Endothelial cell of umbilical vein (primary cell): Measurements from ENCODE around the gene EMID1. TPM values are rescaled to one million over a fixed set of nuclear protein-coding genes. Genes with fewer than 3 reads are reported as not detected.

Experiments used
- BruUV-seq: library from RNA; stranded (reverse); fragments of 400-500 nt; replicated peaks from 2 replicates; lab custom pipeline; 2021; lab: Mats Ljungman, UMichigan
- CTCF ChIA-PET: fragments of 300-600, 350-600 bp; sonication (Branson Sonifier 250); formaldehyde crosslinking; loops from one replicate; lab custom pipeline; 2021; ENCODE audit warnings: antibody characterized with exemption, inconsistent platforms; lab: Charles Lee
- POLR2A ChIA-PET: fragments of 300-600, 350-600 bp; sonication (Branson Sonifier 250); formaldehyde crosslinking; loops from one replicate; lab custom pipeline; 2021; ENCODE audit warnings: antibody characterized with exemption, inconsistent platforms; lab: Charles Lee
- DNase-seq: peaks from one replicate; pipeline ENCODE4 v3.0.0-alpha.2; 2011; ENCODE audit warnings: low read depth, low spot score
- FAIRE-seq: peaks from 2 replicates; lab custom pipeline; 2011; peaks lifted over from hg19 to GRCh38; lab: Jason Lieb, UNC
- H2AFZ ChIP-seq: 2 replicates; pipeline ENCODE4 v1.6.0; 2012; ENCODE audit warnings: low read depth, low read length, control low read depth, inconsistent platforms
- H3K27ac ChIP-seq: 2 replicates; pipeline ENCODE4 v1.5.1; 2011; ENCODE audit warnings: low read depth, mild to moderate bottlenecking, control low read depth, low read length, moderate library complexity; ENCODE audit not compliant: insufficient read depth
- H3K27me3 ChIP-seq, 2 experiments: 2 replicates each; pipeline versions ENCODE4 v1.6.0 to v1.6.1; 2011; ENCODE audit warnings: low read length in 2 of 2, mixed read lengths in 1 of 2; ENCODE audit not compliant: control insufficient read depth in 2 of 2, insufficient read depth in 2 of 2
- H3K36me3 ChIP-seq, 2 experiments: 2 replicates in 1 of 2; 3 replicates in 1 of 2; pipeline ENCODE4 v1.5.1; 2011; ENCODE audit warnings: low read length in 2 of 2, mild to moderate bottlenecking in 1 of 2, moderate library complexity in 1 of 2; ENCODE audit not compliant: control insufficient read depth in 2 of 2, insufficient read depth in 2 of 2; ENCODE audit errors: extremely low read depth in 1 of 2
- H3K4me1 ChIP-seq: 3 replicates; pipeline ENCODE4 v1.5.1; 2011; ENCODE audit warnings: mild to moderate bottlenecking, low read length; ENCODE audit not compliant: control insufficient read depth, insufficient read depth; ENCODE audit errors: extremely low read depth
- H3K4me2 ChIP-seq: 2 replicates; pipeline ENCODE4 v1.6.1; 2011; ENCODE audit warnings: low read length, control low read depth, mixed read lengths; ENCODE audit not compliant: insufficient read depth
- H3K4me3 ChIP-seq, 3 experiments: fragments of 200-600 bp in 1 of 3; sonication (generic), shearing (Covaris generic) in 1 of 3; replicated peaks in 1 of 3; 2 replicates each; pipeline ENCODE4 v1.5.1; 2011 to 2016; ENCODE audit warnings: control low read depth in 3 of 3, low read length in 3 of 3, mild to moderate bottlenecking in 2 of 3, inconsistent platforms in 1 of 3, low read depth in 1 of 3, moderate library complexity in 1 of 3; ENCODE audit not compliant: insufficient read depth in 1 of 3
- H3K79me2 ChIP-seq: 2 replicates; pipeline ENCODE4 v1.6.0; 2012; ENCODE audit warnings: low read length, inconsistent platforms; ENCODE audit not compliant: control insufficient read depth, insufficient read depth
- H3K9ac ChIP-seq: replicated peaks from 2 replicates; pipeline ENCODE3; 2011; ENCODE audit warnings: low read length, control low read depth; ENCODE audit not compliant: insufficient read depth; ENCODE audit errors: extremely low read depth
- H3K9me1 ChIP-seq: replicated peaks from 3 replicates; pipeline ENCODE4 v1.6.0; 2011; ENCODE audit warnings: mild to moderate bottlenecking, low read length; ENCODE audit not compliant: control insufficient read depth, insufficient read depth; ENCODE audit errors: extremely low read depth
- H3K9me3 ChIP-seq: replicated peaks from 2 replicates; pipeline ENCODE4 v1.5.1; 2012; ENCODE audit warnings: low read length, inconsistent platforms; ENCODE audit not compliant: control insufficient read depth, insufficient read depth
- H4K20me1 ChIP-seq: replicated peaks from 2 replicates; pipeline ENCODE3; 2011; ENCODE audit warnings: mild to moderate bottlenecking, low read length; ENCODE audit not compliant: control insufficient read depth, insufficient read depth; ENCODE audit errors: extremely low read depth
- EZH2 ChIP-seq: IDR thresholded peaks from 2 replicates; pipeline ENCODE4 v1.6.1; 2012; ENCODE audit warnings: borderline replicate concordance, low read depth, mild to moderate bottlenecking, moderate library complexity, low read length, inconsistent platforms; ENCODE audit not compliant: severe bottlenecking
- FOS ChIP-seq: IDR thresholded peaks from 2 replicates; pipeline ENCODE4 v1.6.1; 2011; ENCODE audit warnings: mild to moderate bottlenecking, low read length, moderate library complexity, borderline replicate concordance; ENCODE audit not compliant: insufficient read depth
- GATA2 ChIP-seq: IDR thresholded peaks from 2 replicates; pipeline ENCODE4 v1.7.0; 2011; ENCODE audit warnings: low read depth, mild to moderate bottlenecking, moderate library complexity, mixed read lengths, low read length; ENCODE audit not compliant: insufficient read length, insufficient read depth
- JUN ChIP-seq: IDR thresholded peaks from 2 replicates; pipeline ENCODE4 v1.6.1; 2011; ENCODE audit warnings: borderline replicate concordance, low read depth; ENCODE audit not compliant: insufficient read length, insufficient read depth
- MYC ChIP-seq: IDR thresholded peaks from one replicate; pipeline ENCODE4 v1.6.1; 2011; ENCODE audit warnings: mild to moderate bottlenecking, low read depth, low read length
- POLR2A ChIP-seq: IDR thresholded peaks from 2 replicates; pipeline ENCODE4 v1.6.1; 2012; ENCODE audit warnings: low read depth, mild to moderate bottlenecking, control low read depth, low read length
- POLR2AphosphoS5 ChIP-seq: IDR thresholded peaks from 2 replicates; pipeline ENCODE4 v1.6.1; 2012; ENCODE audit warnings: low read depth, mild to moderate bottlenecking, control low read depth, low read length, moderate library complexity; ENCODE audit not compliant: insufficient read depth
- dilution Hi-C: fragments of 300-500 bp; cut with MboI; formaldehyde crosslinking; loops from one replicate; pipeline ENCODE4 v1.15.0; 2019; ENCODE audit warnings: low sequenced_read_pairs; ENCODE audit not compliant: extremely low pct_ligation_motif_present
- intact Hi-C: fragments of 100-400 bp; cut with micrococcal nuclease; formaldehyde crosslinking; loops from one replicate; pipeline ENCODE4 v1.10.0; 2022
- polyA plus RNA-seq, 4 experiments: library from polyadenylated mRNA; depleted of rRNA in 3 of 4; stranded (reverse) in 3 of 4; unstranded in 1 of 4; fragments of >200 nt; gene quantifications; 2 replicates each; pipeline versions ENCODE4 v1.2.1 to v1.2.3, GENCODE V29; 2011 to 2012; ENCODE audit warnings: missing spikeins in 1 of 4
- total RNA-seq: library from RNA; stranded (reverse); gene quantifications from 2 replicates; pipeline ENCODE4 v1.2.3, GENCODE V29; 2021
- TF ChIP-seq, protein P1 (sequence below), 2 donors: IDR thresholded peaks; 1 replicate in 1 of 2; 2 replicates in 1 of 2; pipeline ENCODE4 v1.5.1; 2011; ENCODE audit warnings: low read length in 2 of 2, mild to moderate bottlenecking in 2 of 2, moderate library complexity in 2 of 2, control low read depth in 1 of 2, inconsistent platforms in 1 of 2, low read depth in 1 of 2; ENCODE audit not compliant: insufficient read depth in 1 of 2; ENCODE audit errors: extremely low read depth in 1 of 2
- TF ChIP-seq, protein P2 (sequence below): IDR thresholded peaks from 2 replicates; pipeline ENCODE4 v1.6.1; 2011; ENCODE audit not compliant: insufficient read depth, insufficient read length

Gene EMID1
- total and polyA plus RNA-seq, 2 donors (not counting 3 experiments of a cell fraction or from before 2014, with no cell fraction given), result 0.51 to 0.75 TPM

- H3K4me2 ChIP-seq, result no peak overlapping the region
- intact Hi-C loops, result no loop called here
- dilution Hi-C loops, result no loop called here
- DNase-seq, result no peak
- no peaks in the 10 kb centered on the region for H3K36me3 ChIP-seq
- H2AFZ ChIP-seq, result no peak overlapping the region
- CTCF ChIA-PET, result interaction anchor here (1.1 kb wide), 1 partner anchor 10 kb away, joined by 4 read pairs; no protein-coding TSS in a partner anchor
- no peaks in the 10 kb centered on the region for H3K79me2 ChIP-seq
- H3K27me3 ChIP-seq, result peaks cover 0 to 9% of the 10 kb centered on the region in 2 experiments
- POLR2A ChIA-PET, result interaction anchor here (0.6 kb wide), 1 partner anchor 99 kb away, joined by 5 read pairs; no protein-coding TSS in a partner anchor
- H3K9me1 ChIP-seq, result no peaks in the 10 kb centered on the region
- no peak overlapping the region for H3K9ac ChIP-seq
- TF ChIP-seq EZH2 (no peak), GATA2 (no peak), JUN (no peak), FOS (no peak)
- TF ChIP-seq, protein P1, sequence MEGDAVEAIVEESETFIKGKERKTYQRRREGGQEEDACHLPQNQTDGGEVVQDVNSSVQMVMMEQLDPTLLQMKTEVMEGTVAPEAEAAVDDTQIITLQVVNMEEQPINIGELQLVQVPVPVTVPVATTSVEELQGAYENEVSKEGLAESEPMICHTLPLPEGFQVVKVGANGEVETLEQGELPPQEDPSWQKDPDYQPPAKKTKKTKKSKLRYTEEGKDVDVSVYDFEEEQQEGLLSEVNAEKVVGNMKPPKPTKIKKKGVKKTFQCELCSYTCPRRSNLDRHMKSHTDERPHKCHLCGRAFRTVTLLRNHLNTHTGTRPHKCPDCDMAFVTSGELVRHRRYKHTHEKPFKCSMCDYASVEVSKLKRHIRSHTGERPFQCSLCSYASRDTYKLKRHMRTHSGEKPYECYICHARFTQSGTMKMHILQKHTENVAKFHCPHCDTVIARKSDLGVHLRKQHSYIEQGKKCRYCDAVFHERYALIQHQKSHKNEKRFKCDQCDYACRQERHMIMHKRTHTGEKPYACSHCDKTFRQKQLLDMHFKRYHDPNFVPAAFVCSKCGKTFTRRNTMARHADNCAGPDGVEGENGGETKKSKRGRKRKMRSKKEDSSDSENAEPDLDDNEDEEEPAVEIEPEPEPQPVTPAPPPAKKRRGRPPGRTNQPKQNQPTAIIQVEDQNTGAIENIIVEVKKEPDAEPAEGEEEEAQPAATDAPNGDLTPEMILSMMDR (IDR thresholded peaks at IDR 0.05; ENCODE audit: extremely low read depth in 1 of 2, insufficient read depth in 1 of 2, low read depth in 1 of 2, low read length in 2 of 2), result no peak
- H3K9me3 ChIP-seq, result no peaks in the 10 kb centered on the region
- H3K4me3 ChIP-seq, result no peak overlapping the region
- H4K20me1 ChIP-seq, result no peaks in the 10 kb centered on the region
- no peak for FAIRE-seq
- no peak overlapping the region for H3K27ac ChIP-seq
- H3K4me1 ChIP-seq, result peaks cover 1% of the 10 kb centered on the region
- BruUV-seq, result no TSS peak
Measured at GRCh38 chr22:29211066-29211465, 5.4 kb downstream of the EMID1 start.

- Histone ChIP-seq H3K4me3 (no peak overlapping the region), H3K9me3 (no peaks in the 10 kb centered on the region), H3K79me2 (no peaks in the 10 kb centered on the region), H3K9ac (no peak overlapping the region), H2AFZ (no peak overlapping the region), H4K20me1 (no peaks in the 10 kb centered on the region), H3K36me3 (no peaks in the 10 kb centered on the region), H3K9me1 (no peaks in the 10 kb centered on the region), H3K4me2 (no peak overlapping the region), H3K27me3 (peaks cover 0 to 6% of the 10 kb centered on the region in 2 experiments), H3K27ac (no peak overlapping the region), H3K4me1 (no peaks in the 10 kb centered on the region)
- ChIA-PET POLR2A (interaction anchor here (0.6 kb wide), 1 partner anchor 100 kb away, joined by 5 read pairs; no protein-coding TSS in a partner anchor), CTCF (no interaction called here)
- no peak for DNase-seq
- no peak for TF ChIP-seq MYC
- TF ChIP-seq GATA2, result no peak
- TF ChIP-seq, protein P2, sequence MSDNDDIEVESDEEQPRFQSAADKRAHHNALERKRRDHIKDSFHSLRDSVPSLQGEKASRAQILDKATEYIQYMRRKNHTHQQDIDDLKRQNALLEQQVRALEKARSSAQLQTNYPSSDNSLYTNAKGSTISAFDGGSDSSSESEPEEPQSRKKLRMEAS, result no peak
- TF ChIP-seq, protein P1 (IDR thresholded peaks at IDR 0.05; ENCODE audit: extremely low read depth in 1 of 2, insufficient read depth in 1 of 2, low read depth in 1 of 2, low read length in 2 of 2), result no peak
- no peak for TF ChIP-seq POLR2AphosphoS5
- TF ChIP-seq FOS, result no peak
- TF ChIP-seq EZH2, result no peak
- TF ChIP-seq JUN, result no peak
- TF ChIP-seq POLR2A, result no peak
- intact Hi-C loops, result no loop called here
- dilution Hi-C loops, result no loop called here
- BruUV-seq, result no TSS peak
- no peak for FAIRE-seq
Measured at GRCh38 chr22:29211466-29211865, 5.8 kb downstream of the EMID1 start.
